ENCODE measurements around the gene ATP1B3.

DNA sequence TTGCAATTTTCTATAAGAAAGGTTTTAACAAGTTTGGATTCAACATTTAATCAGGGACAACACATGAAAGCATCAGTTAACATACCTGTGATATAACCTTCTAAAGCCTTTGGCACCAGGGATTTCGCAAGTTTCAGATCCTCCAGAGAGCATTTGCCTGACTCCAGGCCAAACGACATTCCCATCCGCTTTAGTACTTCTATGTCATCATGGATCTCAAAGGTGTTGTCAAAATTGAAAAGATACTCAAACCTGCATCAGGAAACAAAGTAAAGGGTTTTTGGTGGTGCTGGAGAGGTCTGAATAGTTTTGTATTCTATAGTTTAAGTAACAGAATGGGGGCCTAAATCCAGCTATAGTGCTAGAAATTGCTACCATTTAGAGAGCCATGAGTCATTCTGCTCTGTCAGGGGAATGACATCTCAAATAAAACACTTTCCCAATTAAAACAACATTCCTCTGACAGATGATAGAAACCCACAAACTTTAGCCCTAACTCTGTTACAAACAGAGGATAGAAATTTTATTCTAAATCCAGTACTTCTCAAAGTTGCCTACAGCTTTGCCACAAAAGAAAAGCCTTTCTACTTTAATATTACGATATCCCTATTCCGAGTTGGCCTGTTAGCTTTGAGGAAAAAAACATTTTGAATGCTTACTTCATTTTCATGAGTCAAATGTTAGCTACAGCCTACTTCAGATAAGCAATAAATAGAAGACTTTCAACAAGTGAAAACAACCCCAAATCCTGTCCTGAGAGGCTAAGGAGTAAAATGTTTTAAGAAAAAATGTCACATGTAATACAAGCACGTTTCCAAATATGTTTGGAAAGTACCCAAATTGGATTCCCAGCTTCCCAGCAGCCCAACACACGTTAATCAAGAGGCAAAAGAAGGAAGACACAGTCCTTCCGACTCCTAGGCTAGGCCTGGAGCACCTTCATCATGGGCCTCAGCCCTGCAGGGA, 83.4 kb downstream of the ATP1B3 start:
- TF ChIP-seq, protein P1, sequence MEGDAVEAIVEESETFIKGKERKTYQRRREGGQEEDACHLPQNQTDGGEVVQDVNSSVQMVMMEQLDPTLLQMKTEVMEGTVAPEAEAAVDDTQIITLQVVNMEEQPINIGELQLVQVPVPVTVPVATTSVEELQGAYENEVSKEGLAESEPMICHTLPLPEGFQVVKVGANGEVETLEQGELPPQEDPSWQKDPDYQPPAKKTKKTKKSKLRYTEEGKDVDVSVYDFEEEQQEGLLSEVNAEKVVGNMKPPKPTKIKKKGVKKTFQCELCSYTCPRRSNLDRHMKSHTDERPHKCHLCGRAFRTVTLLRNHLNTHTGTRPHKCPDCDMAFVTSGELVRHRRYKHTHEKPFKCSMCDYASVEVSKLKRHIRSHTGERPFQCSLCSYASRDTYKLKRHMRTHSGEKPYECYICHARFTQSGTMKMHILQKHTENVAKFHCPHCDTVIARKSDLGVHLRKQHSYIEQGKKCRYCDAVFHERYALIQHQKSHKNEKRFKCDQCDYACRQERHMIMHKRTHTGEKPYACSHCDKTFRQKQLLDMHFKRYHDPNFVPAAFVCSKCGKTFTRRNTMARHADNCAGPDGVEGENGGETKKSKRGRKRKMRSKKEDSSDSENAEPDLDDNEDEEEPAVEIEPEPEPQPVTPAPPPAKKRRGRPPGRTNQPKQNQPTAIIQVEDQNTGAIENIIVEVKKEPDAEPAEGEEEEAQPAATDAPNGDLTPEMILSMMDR (IDR thresholded peaks at IDR 0.05; ENCODE audit: low read depth, low read length, missing input control), result no peak
- TF ChIP-seq, protein P2, sequence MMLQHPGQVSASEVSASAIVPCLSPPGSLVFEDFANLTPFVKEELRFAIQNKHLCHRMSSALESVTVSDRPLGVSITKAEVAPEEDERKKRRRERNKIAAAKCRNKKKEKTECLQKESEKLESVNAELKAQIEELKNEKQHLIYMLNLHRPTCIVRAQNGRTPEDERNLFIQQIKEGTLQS (IDR thresholded peaks at IDR 0.05), result no peak
- TF ChIP-seq SP1 (IDR thresholded peaks at IDR 0.05) (no peak), NR2F2 (IDR thresholded peaks at IDR 0.05) (no peak), HNF4A (conservative IDR thresholded peaks at IDR 0.05) (no peak), TAF1 (conservative IDR thresholded peaks at IDR 0.05) (no peak), YY1 (IDR thresholded peaks at IDR 0.05) (no peak), ZBTB33 (IDR thresholded peaks at IDR 0.05) (no peak), GABPA (IDR thresholded peaks at IDR 0.05 in 1 of 2, conservative IDR thresholded peaks at IDR 0.05 in 1 of 2) (no peak), EGR1 (IDR thresholded peaks at IDR 0.05; ENCODE audit: low read depth in 2 of 2) (no peak), RAD21 (IDR thresholded peaks at IDR 0.05) (no peak)
- TF ChIP-seq, protein P3, sequence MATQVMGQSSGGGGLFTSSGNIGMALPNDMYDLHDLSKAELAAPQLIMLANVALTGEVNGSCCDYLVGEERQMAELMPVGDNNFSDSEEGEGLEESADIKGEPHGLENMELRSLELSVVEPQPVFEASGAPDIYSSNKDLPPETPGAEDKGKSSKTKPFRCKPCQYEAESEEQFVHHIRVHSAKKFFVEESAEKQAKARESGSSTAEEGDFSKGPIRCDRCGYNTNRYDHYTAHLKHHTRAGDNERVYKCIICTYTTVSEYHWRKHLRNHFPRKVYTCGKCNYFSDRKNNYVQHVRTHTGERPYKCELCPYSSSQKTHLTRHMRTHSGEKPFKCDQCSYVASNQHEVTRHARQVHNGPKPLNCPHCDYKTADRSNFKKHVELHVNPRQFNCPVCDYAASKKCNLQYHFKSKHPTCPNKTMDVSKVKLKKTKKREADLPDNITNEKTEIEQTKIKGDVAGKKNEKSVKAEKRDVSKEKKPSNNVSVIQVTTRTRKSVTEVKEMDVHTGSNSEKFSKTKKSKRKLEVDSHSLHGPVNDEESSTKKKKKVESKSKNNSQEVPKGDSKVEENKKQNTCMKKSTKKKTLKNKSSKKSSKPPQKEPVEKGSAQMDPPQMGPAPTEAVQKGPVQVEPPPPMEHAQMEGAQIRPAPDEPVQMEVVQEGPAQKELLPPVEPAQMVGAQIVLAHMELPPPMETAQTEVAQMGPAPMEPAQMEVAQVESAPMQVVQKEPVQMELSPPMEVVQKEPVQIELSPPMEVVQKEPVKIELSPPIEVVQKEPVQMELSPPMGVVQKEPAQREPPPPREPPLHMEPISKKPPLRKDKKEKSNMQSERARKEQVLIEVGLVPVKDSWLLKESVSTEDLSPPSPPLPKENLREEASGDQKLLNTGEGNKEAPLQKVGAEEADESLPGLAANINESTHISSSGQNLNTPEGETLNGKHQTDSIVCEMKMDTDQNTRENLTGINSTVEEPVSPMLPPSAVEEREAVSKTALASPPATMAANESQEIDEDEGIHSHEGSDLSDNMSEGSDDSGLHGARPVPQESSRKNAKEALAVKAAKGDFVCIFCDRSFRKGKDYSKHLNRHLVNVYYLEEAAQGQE (IDR thresholded peaks at IDR 0.05), result no peak
- TF ChIP-seq, protein P4, sequence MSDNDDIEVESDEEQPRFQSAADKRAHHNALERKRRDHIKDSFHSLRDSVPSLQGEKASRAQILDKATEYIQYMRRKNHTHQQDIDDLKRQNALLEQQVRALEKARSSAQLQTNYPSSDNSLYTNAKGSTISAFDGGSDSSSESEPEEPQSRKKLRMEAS (IDR thresholded peaks at IDR 0.05), result no peak

Data from liver (tissue), 3 donors.